ENCODE measurements around the gene UMPS.

Gene UMPS

GRCh38 chr3:124783696-124784095 lies 53.4 kb downstream of the UMPS start:
- POLR2A ChIA-PET, result no interaction called here
- no peak overlapping the region for H3K27ac ChIP-seq (ENCODE audit: extremely low read depth, low read depth, low read length)
- CTCF ChIA-PET, result interaction anchor here (0.5 to 1.8 kb wide), 3 partner anchors 19 to 118 kb away, joined by 3 to 7 read pairs (median 3); no protein-coding TSS in a partner anchor

DNA sequence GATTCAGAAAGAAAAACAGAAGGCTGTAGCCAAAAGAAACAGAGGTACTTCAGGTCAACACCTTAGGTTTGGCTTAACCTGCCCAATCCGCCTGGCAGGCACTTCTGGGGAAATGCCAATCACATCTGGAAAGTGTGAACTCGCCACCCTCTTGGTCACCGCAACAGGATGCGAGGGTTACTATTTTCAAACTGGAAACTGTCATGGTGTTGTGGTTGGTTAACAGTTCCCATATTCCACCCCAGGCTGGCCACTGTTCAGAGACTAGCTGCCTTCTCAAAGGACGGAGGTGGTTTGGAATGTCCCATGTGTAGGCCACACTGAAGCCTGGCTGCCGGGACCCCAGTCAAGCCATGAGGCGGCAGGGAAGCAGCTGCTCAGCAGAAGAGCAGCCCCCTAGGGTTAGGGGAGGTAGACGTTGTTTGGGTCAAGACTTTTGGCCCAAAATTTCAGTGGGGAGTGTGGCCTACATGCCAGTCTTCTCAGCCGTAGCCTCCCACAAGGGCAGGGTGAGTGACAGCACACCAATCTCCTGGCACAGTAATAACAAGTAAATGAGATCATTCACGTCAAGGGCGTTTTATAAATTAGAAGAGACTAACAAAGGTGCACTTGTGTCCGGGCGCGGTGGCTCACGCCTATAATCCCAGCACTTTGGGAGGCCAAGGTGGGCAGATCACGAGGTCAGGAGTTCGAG lies 54.6 kb downstream of the UMPS start:
- no peak overlapping the region for H3K4me3 ChIP-seq (ENCODE audit: low read depth, low read length)
- H3K27ac ChIP-seq (ENCODE audit: extremely low read depth, low read depth, low read length), result no peak overlapping the region
- TF ChIP-seq ZNF792 (tag by site-specific recombination; IDR thresholded peaks at IDR 0.05) (no peak), ZXDB (tag by site-specific recombination; IDR thresholded peaks at IDR 0.05) (no peak), BCL11B (tag by site-specific recombination; IDR thresholded peaks at IDR 0.05; ENCODE audit: low read depth) (no peak), ZNF768 (tag by site-specific recombination; IDR thresholded peaks at IDR 0.05) (no peak), ZNF837 (tag by site-specific recombination; IDR thresholded peaks at IDR 0.05) (no peak), ZNF544 (tag by site-specific recombination; IDR thresholded peaks at IDR 0.05) (no peak), SCRT1 (tag by site-specific recombination; IDR thresholded peaks at IDR 0.05; ENCODE audit: borderline replicate concordance) (no peak), ZNF549 (tag by site-specific recombination; IDR thresholded peaks at IDR 0.05) (no peak), ZBTB1 (tag by site-specific recombination; IDR thresholded peaks at IDR 0.05) (no peak), PRDM4 (tag by site-specific recombination; IDR thresholded peaks at IDR 0.05) (no peak)
- TF ChIP-seq, protein P1, sequence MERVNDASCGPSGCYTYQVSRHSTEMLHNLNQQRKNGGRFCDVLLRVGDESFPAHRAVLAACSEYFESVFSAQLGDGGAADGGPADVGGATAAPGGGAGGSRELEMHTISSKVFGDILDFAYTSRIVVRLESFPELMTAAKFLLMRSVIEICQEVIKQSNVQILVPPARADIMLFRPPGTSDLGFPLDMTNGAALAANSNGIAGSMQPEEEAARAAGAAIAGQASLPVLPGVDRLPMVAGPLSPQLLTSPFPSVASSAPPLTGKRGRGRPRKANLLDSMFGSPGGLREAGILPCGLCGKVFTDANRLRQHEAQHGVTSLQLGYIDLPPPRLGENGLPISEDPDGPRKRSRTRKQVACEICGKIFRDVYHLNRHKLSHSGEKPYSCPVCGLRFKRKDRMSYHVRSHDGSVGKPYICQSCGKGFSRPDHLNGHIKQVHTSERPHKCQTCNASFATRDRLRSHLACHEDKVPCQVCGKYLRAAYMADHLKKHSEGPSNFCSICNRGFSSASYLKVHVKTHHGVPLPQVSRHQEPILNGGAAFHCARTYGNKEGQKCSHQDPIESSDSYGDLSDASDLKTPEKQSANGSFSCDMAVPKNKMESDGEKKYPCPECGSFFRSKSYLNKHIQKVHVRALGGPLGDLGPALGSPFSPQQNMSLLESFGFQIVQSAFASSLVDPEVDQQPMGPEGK (tag by site-specific recombination; IDR thresholded peaks at IDR 0.05), result no peak
- H3K4me1 ChIP-seq (ENCODE audit: control insufficient read depth, insufficient read depth, low read length), result no peaks in the 10 kb centered on the region
- H3K9me3 ChIP-seq (ENCODE audit: control insufficient read depth, insufficient read depth, low read depth, low read length), result no peaks in the 10 kb centered on the region
- no peaks in the 10 kb centered on the region for H3K36me3 ChIP-seq (ENCODE audit: control insufficient read depth in 2 of 2, insufficient read depth in 1 of 2, low read length in 2 of 2)
- ChIA-PET POLR2A (no interaction called here), CTCF (interaction anchor here (0.6 to 1.8 kb wide), 2 partner anchors 117 to 972 kb away, joined by 3 to 7 read pairs; no protein-coding TSS in a partner anchor)

More at GRCh38 chr3:124783696-124784095, 53.4 kb downstream of the UMPS start:
- TF ChIP-seq TCF7L2 (IDR thresholded peaks at IDR 0.05; ENCODE audit: borderline replicate concordance, low read depth, low read length), result no peak
- no peak for TF ChIP-seq HOXD13 (CRISPR knock-in tag; IDR thresholded peaks at IDR 0.05; ENCODE audit: borderline replicate concordance)
- no peak for TF ChIP-seq ZNF174 (tag by site-specific recombination; IDR thresholded peaks at IDR 0.05)
- no peak for TF ChIP-seq ZNF785 (tag by site-specific recombination; IDR thresholded peaks at IDR 0.05)
- TF ChIP-seq ZNF707 (tag by site-specific recombination; IDR thresholded peaks at IDR 0.05), result no peak
- TF ChIP-seq ZNF211 (tag by site-specific recombination; IDR thresholded peaks at IDR 0.05; ENCODE audit: low read depth), result no peak
- TF ChIP-seq ZSCAN23 (tag by site-specific recombination; IDR thresholded peaks at IDR 0.05), result no peak
- no peak for TF ChIP-seq GLI4 (tag by site-specific recombination; IDR thresholded peaks at IDR 0.05)
- Histone ChIP-seq H3K4me3 (ENCODE audit: low read depth, low read length) (no peak overlapping the region), H3K9me3 (ENCODE audit: control insufficient read depth, insufficient read depth, low read depth, low read length) (no peaks in the 10 kb centered on the region), H3K36me3 (ENCODE audit: control insufficient read depth in 2 of 2, insufficient read depth in 1 of 2, low read length in 2 of 2) (no peaks in the 10 kb centered on the region), H3K4me1 (ENCODE audit: control insufficient read depth, insufficient read depth, low read length) (no peaks in the 10 kb centered on the region)

Data from HEK293 (cell line).